Testis (tissue), 2 donors: ENCODE data around the gene OR52A1.

Experiments used
- CTCF ChIP-seq, 3 experiments: fragments of 450-650 bp in 2 of 3; fragments of 200-600 bp in 1 of 3; sonication (generic) in 1 of 3; IDR thresholded peaks; one replicate each; pipeline ENCODE4 v1.5.1; 2016 to 2019; ENCODE audit warnings: antibody characterized with exemption in 3 of 3, mild to moderate bottlenecking in 2 of 3, moderate library complexity in 1 of 3
- POLR2A ChIP-seq: fragments of 450-650 bp; IDR thresholded peaks from one replicate; pipeline ENCODE4 v1.6.1; 2017; ENCODE audit warnings: antibody characterized with exemption, mild to moderate bottlenecking, moderate library complexity

- TF ChIP-seq POLR2A = no peak
- no peak for TF ChIP-seq CTCF (IDR thresholded peaks at IDR 0.05)
These were observed 754 bp downstream of the OR52A1 start for GRCh38 chr11:5153574-5154431.
